ENCODE data around the gene WASL.

Gene WASL

GRCh38 chr7:123687161-123687560 lies 61.6 kb downstream of the WASL start:
- no peak overlapping the region for H3K27ac ChIP-seq (ENCODE audit: low read length)
- H3K36me3 ChIP-seq (ENCODE audit: control insufficient read depth, low read depth, low read length) = peaks cover 31% of the 10 kb centered on the region
- H3K9me3 ChIP-seq (ENCODE audit: control insufficient read depth, low read depth, low read length) = no peaks in the 10 kb centered on the region
- H3K4me1 ChIP-seq (ENCODE audit: control insufficient read depth, low read depth, low read length) = peaks cover 6% of the 10 kb centered on the region
- no peaks in the 10 kb centered on the region for H3K27me3 ChIP-seq (ENCODE audit: control insufficient read depth, insufficient read depth, low read length)
- H3K4me3 ChIP-seq (ENCODE audit: low read length) = no peak overlapping the region
- H3K9ac ChIP-seq (ENCODE audit: low read length) = no peak overlapping the region

GRCh38 chr7:123682690-123683089 lies 66.1 kb downstream of the WASL start:
- no peaks in the 10 kb centered on the region for H3K27me3 ChIP-seq (ENCODE audit: control insufficient read depth, insufficient read depth, low read length)
- no peaks in the 10 kb centered on the region for H3K9me3 ChIP-seq (ENCODE audit: control insufficient read depth, low read depth, low read length)
- no peak overlapping the region for H3K27ac ChIP-seq (ENCODE audit: low read length)
- peaks cover 20% of the 10 kb centered on the region for H3K36me3 ChIP-seq (ENCODE audit: control insufficient read depth, low read depth, low read length)
- H3K4me3 ChIP-seq (ENCODE audit: low read length) = no peak overlapping the region
- no peak overlapping the region for H3K9ac ChIP-seq (ENCODE audit: low read length)
- H3K4me1 ChIP-seq (ENCODE audit: control insufficient read depth, low read depth, low read length) = no peaks in the 10 kb centered on the region

GRCh38 chr7:123681561-123681960 lies 67.2 kb downstream of the WASL start:
- H3K4me1 ChIP-seq (ENCODE audit: control insufficient read depth, low read depth, low read length) = no peaks in the 10 kb centered on the region
- peaks cover 18% of the 10 kb centered on the region for H3K36me3 ChIP-seq (ENCODE audit: control insufficient read depth, low read depth, low read length)
- no peak overlapping the region for H3K4me3 ChIP-seq (ENCODE audit: low read length)

DNA sequence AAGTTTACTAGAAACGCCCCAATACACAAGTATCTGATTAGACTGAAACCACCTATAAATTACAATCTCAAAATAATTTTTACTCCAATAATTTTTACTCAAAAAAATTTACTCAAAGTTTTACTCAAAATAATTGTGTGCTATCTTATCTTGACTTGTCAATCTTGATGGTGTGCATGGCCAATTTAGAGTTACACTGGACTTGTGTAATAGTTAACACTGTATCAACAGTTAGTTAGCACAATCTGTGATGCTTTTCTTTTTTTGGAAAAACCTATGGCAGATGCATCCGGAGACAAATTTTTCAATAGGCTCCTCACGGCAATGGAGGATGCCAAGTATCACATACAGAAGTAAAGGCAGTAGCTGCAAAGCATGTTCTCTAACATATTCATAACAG lies 68.2 kb downstream of the WASL start:
- peaks cover 18% of the 10 kb centered on the region for H3K36me3 ChIP-seq (ENCODE audit: control insufficient read depth, low read depth, low read length)
- no peak overlapping the region for H3K4me3 ChIP-seq (ENCODE audit: low read length)
- H3K4me1 ChIP-seq (ENCODE audit: control insufficient read depth, low read depth, low read length) = no peaks in the 10 kb centered on the region

More at GRCh38 chr7:123681561-123681960, 67.2 kb downstream of the WASL start:
- H3K9me3 ChIP-seq (ENCODE audit: control insufficient read depth, low read depth, low read length) = no peaks in the 10 kb centered on the region
- no peak overlapping the region for H3K27ac ChIP-seq (ENCODE audit: low read length)
- H3K27me3 ChIP-seq (ENCODE audit: control insufficient read depth, insufficient read depth, low read length) = no peaks in the 10 kb centered on the region
- H3K9ac ChIP-seq (ENCODE audit: low read length) = no peak overlapping the region

DNA sequence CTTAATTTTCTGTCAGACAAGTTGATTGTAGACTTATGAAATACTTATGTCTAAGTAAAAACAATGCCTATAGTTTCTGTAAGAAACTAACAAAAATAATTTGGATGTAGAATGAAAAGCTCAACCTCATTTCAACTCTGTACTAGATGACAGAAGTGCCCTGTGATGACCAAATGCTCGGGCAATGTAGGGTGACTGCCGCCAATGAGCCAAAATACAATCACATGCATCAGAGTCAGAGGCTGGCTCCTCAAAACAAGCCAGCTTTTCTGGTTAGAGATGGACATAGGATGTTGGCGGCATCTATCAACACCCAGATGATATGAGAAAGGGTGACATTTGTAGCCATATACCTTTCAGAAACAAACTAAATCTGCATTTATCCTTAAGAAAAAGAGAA lies 69.2 kb downstream of the WASL start:
- no peak overlapping the region for H3K9ac ChIP-seq (ENCODE audit: low read length)
- no peak overlapping the region for H3K27ac ChIP-seq (ENCODE audit: low read length)
- no peaks in the 10 kb centered on the region for H3K27me3 ChIP-seq (ENCODE audit: control insufficient read depth, insufficient read depth, low read length)
- peaks cover 14% of the 10 kb centered on the region for H3K36me3 ChIP-seq (ENCODE audit: control insufficient read depth, low read depth, low read length)
- H3K9me3 ChIP-seq (ENCODE audit: control insufficient read depth, low read depth, low read length) = no peaks in the 10 kb centered on the region
- no peak overlapping the region for H3K4me3 ChIP-seq (ENCODE audit: low read length)
- H3K4me1 ChIP-seq (ENCODE audit: control insufficient read depth, low read depth, low read length) = no peaks in the 10 kb centered on the region

More for the DNA sequence above, 68.2 kb downstream of the WASL start:
- Histone ChIP-seq H3K9ac (ENCODE audit: low read length) (no peak overlapping the region), H3K27ac (ENCODE audit: low read length) (no peak overlapping the region), H3K9me3 (ENCODE audit: control insufficient read depth, low read depth, low read length) (no peaks in the 10 kb centered on the region), H3K27me3 (ENCODE audit: control insufficient read depth, insufficient read depth, low read length) (no peaks in the 10 kb centered on the region)

DNA sequence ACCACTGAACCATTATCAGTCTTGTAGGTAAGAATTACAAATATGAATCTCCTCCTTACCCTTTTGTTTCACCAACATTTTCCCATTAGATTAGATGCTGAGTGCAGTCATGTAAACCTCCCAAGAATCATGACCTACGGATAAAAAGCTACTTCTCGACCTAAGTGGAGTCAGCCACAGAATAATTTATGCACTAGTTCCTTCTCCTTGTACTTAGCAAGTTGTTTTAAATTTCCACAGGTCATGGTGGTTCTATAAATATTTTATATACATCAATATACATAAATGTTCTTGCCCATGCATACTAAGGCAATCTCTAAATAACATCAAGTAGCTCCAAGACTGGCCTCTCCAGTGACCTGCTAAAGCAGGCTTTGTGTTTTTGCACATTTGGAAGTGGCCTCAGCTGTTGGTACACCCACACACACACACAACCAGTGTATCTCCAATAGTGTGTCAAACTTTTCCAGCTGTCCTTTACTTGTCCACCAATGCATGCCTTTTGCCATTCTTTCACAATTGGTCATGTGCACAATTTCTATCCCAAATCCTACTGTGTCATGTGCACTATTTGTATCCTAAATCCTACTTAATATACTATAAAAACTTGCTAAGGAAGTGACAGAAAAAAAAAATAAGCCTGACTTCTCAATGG lies 71.6 kb downstream of the WASL start:
- Histone ChIP-seq H3K4me1 (ENCODE audit: control insufficient read depth, low read depth, low read length) (no peaks in the 10 kb centered on the region), H3K9me3 (ENCODE audit: control insufficient read depth, low read depth, low read length) (no peaks in the 10 kb centered on the region), H3K9ac (ENCODE audit: low read length) (no peak overlapping the region), H3K36me3 (ENCODE audit: control insufficient read depth, low read depth, low read length) (peaks cover 10% of the 10 kb centered on the region), H3K27me3 (ENCODE audit: control insufficient read depth, insufficient read depth, low read length) (no peaks in the 10 kb centered on the region), H3K27ac (ENCODE audit: low read length) (no peak overlapping the region), H3K4me3 (ENCODE audit: low read length) (no peak overlapping the region)

DNA sequence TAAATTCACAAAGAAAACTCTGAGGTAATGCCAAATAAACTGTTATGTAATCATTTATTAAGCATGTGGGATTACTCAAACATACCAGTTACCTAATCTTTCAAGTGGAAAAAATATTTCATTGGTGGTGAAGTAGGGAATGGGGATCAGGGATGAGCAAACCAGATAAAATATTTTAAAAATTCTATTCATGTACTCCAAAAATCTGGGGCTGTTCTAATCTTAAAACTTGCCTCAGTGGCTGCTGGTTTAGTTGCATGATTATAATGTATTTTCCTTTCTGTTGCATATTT lies 73.7 kb downstream of the WASL start:
- Histone ChIP-seq H3K4me3 (ENCODE audit: low read length) (no peak overlapping the region), H3K4me1 (ENCODE audit: control insufficient read depth, low read depth, low read length) (no peaks in the 10 kb centered on the region), H3K27ac (ENCODE audit: low read length) (no peak overlapping the region), H3K9ac (ENCODE audit: low read length) (no peak overlapping the region), H3K36me3 (ENCODE audit: control insufficient read depth, low read depth, low read length) (no peaks in the 10 kb centered on the region), H3K9me3 (ENCODE audit: control insufficient read depth, low read depth, low read length) (no peaks in the 10 kb centered on the region), H3K27me3 (ENCODE audit: control insufficient read depth, insufficient read depth, low read length) (no peaks in the 10 kb centered on the region)

GRCh38 chr7:123674399-123675180 lies 74.2 kb downstream of the WASL start:
- no peak overlapping the region for H3K4me3 ChIP-seq (ENCODE audit: low read length)
- no peaks in the 10 kb centered on the region for H3K9me3 ChIP-seq (ENCODE audit: control insufficient read depth, low read depth, low read length)
- no peaks in the 10 kb centered on the region for H3K4me1 ChIP-seq (ENCODE audit: control insufficient read depth, low read depth, low read length)
- H3K9ac ChIP-seq (ENCODE audit: low read length) = no peak overlapping the region
- H3K36me3 ChIP-seq (ENCODE audit: control insufficient read depth, low read depth, low read length) = no peaks in the 10 kb centered on the region
- no peak overlapping the region for H3K27ac ChIP-seq (ENCODE audit: low read length)
- H3K27me3 ChIP-seq (ENCODE audit: control insufficient read depth, insufficient read depth, low read length) = no peaks in the 10 kb centered on the region

DNA sequence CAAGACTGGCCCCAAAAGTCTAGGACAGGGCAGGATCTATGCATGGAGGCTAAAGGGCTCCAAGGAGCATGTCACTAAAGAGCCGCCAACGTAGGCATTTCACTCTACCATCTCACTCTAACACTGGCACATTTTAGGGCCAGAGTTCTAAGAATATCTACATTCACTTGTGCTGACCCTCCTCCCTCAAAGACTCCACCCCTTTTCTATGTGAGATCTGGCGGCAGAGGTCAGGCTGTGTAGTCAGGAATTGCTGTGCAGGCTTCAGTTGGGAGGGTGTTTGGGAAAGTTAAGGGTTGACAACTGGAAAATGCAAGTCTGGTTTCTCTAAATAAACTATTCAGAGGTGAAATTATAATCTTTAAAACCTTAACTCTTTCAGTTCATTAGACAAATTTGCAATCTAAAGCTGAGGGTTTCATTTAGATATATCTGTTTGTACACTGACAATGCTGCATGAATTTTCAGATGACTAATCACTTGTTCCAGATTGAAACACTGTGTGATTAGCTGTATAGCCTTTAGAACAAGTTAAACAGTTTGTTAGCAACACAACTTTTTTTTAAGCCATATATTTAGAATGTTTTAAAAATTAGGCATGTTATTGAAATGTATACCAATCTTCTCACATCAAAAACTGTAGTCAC lies 74.9 kb downstream of the WASL start:
- Histone ChIP-seq H3K36me3 (ENCODE audit: control insufficient read depth, low read depth, low read length) (no peaks in the 10 kb centered on the region), H3K9ac (ENCODE audit: low read length) (no peak overlapping the region), H3K4me3 (ENCODE audit: low read length) (no peak overlapping the region), H3K27me3 (ENCODE audit: control insufficient read depth, insufficient read depth, low read length) (no peaks in the 10 kb centered on the region), H3K9me3 (ENCODE audit: control insufficient read depth, low read depth, low read length) (no peaks in the 10 kb centered on the region), H3K27ac (ENCODE audit: low read length) (no peak overlapping the region), H3K4me1 (ENCODE audit: control insufficient read depth, low read depth, low read length) (no peaks in the 10 kb centered on the region)

DNA sequence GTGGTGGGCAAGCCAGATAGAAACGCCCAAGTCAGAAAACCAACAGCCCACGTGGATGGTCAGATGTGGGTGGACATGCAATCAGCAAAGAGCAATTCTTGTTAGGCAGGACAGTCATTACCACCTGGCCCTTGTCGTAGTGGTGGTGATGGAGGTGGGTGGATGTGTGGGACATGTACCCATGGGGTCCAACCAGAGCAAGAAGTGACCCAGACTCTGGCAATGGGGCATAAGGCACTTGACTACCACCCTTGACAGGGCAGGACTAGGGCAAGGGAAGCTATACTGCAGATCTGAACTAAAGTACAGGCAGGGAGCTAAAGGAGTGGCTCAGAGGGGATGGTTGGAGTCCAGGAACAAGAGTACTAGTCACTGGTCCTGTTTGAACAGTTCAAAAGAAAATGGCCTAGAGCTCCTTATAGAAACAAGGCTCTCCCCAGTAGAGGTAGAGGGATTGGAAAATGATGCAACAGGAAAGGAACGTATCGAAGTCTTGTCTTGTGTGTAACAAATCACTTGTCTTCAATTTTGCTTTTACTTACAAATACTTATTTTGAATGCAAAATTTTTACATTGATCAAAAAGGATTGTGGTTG lies 75.6 kb downstream of the WASL start:
- H3K9me3 ChIP-seq (ENCODE audit: control insufficient read depth, low read depth, low read length) = no peaks in the 10 kb centered on the region
- H3K4me3 ChIP-seq (ENCODE audit: low read length) = no peak overlapping the region
- no peaks in the 10 kb centered on the region for H3K36me3 ChIP-seq (ENCODE audit: control insufficient read depth, low read depth, low read length)
- H3K9ac ChIP-seq (ENCODE audit: low read length) = no peak overlapping the region
- no peaks in the 10 kb centered on the region for H3K27me3 ChIP-seq (ENCODE audit: control insufficient read depth, insufficient read depth, low read length)
- no peak overlapping the region for H3K27ac ChIP-seq (ENCODE audit: low read length)
- H3K4me1 ChIP-seq (ENCODE audit: control insufficient read depth, low read depth, low read length) = no peaks in the 10 kb centered on the region

GRCh38 chr7:123669485-123669884 lies 79.3 kb downstream of the WASL start:
- no peaks in the 10 kb centered on the region for H3K36me3 ChIP-seq (ENCODE audit: control insufficient read depth, low read depth, low read length)
- no peak overlapping the region for H3K9ac ChIP-seq (ENCODE audit: low read length)
- no peak overlapping the region for H3K4me3 ChIP-seq (ENCODE audit: low read length)
- H3K27ac ChIP-seq (ENCODE audit: low read length) = no peak overlapping the region
- no peaks in the 10 kb centered on the region for H3K4me1 ChIP-seq (ENCODE audit: control insufficient read depth, low read depth, low read length)
- H3K9me3 ChIP-seq (ENCODE audit: control insufficient read depth, low read depth, low read length) = no peaks in the 10 kb centered on the region
- H3K27me3 ChIP-seq (ENCODE audit: control insufficient read depth, insufficient read depth, low read length) = no peaks in the 10 kb centered on the region

All from iPS-18a (cell line).